Activated naive CD4-positive, alpha-beta T cell treated with anti-CD3 and anti-CD28 coated beads, Interleukin-2, amount 10 ng/mL, durations not matched to agents 7 days and 5 days (primary cell): ENCODE results near the gene TRAPPC6A.

Experiments used
- CTCF ChIA-PET: fragments of 350-600 bp; sonication (Branson Sonifier 250); formaldehyde crosslinking; loops from one replicate; lab custom pipeline; 2021; ENCODE audit warnings: antibody characterized with exemption; lab: Charles Lee
- DNase-seq: peaks from one replicate; pipeline ENCODE4 v3.0.0-alpha.2; 2020
- H3K27ac Mint-ChIP-seq: one replicate; pipeline ENCODE4 v1.8.0; 2021; ENCODE audit warnings: mild to moderate bottlenecking, moderate library complexity, mixed read lengths
- H3K27me3 Mint-ChIP-seq: one replicate; pipeline ENCODE4 v1.8.0; 2021; ENCODE audit warnings: mild to moderate bottlenecking, mixed read lengths
- H3K36me3 Mint-ChIP-seq: one replicate; pipeline ENCODE4 v1.8.0; 2021; ENCODE audit warnings: mixed read lengths
- H3K4me1 Mint-ChIP-seq: one replicate; pipeline ENCODE4 v1.8.0; 2021; ENCODE audit warnings: mixed read lengths
- H3K4me3 Mint-ChIP-seq: one replicate; pipeline ENCODE4 v1.8.0; 2021; ENCODE audit warnings: mild to moderate bottlenecking, moderate library complexity, mixed read lengths
- H3K9me3 Mint-ChIP-seq: one replicate; pipeline ENCODE4 v1.8.0; 2021; ENCODE audit warnings: mixed read lengths

Gene TRAPPC6A

GRCh38 chr19:45178262-45179071 lies 430 bp upstream of the TRAPPC6A start, which contains the start of gene BLOC1S3:
TSS of gene BLOC1S3 (plus strand) at chr19:45178784. CDS start at chr19:45179297, 513 bp downstream.
- Mint-ChIP-seq H3K36me3 (peaks cover 16% of the 10 kb centered on the region), H3K27me3 (no peaks in the 10 kb centered on the region), H3K9me3 (no peaks in the 10 kb centered on the region), H3K4me1 (peaks cover 53% of the 10 kb centered on the region), H3K27ac (peak within 1 kb of the TSS; percentile 90), H3K4me3 (peak within 1 kb of the TSS; percentile 81)
- CTCF ChIA-PET: interaction anchor here (0.6 to 1.6 kb wide), 6 partner anchors 8 to 161 kb away, joined by 3 to 7 read pairs (median 4); partner anchors contain the start of gene PPP1R37
- peak; percentile 100 for DNase-seq

DNA sequence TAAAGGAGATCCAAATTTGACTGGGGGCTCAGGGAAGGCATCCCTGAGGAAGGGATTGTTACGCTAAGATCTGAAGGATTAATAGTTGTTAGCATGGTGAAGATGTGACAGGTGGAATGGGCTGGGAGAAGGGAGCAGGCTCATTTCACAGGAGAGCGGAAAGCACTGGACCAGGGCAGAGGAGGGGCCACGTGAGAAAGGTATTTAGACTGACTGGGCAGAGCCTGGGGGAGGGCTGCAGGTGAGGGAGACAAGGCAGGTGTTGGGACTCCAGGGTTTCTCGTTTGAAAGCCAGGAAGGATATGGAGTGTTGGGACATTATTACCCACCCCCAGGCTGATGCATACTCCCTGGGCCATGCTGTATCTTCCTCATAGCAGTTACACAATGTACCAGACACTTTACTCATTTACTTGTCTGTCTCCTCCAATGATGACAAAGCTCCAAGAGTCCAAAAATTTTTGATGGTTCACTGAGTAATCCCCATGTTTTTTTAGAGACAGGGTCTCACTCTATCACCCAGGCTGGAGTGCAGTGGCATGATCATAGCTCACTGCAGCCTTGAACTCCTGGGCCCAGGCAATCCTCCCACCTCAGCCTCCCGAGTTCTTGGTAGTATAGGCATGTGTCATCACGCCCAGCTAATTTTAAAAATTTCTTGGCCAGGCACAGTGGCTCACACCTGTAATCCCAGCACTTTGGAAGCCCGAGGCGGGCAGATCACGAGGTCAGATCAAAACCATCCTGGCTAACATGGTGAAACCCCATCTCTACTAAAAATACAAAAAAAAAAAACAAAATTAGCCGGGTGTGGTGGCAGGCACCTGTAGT lies 2.3 kb downstream of the TRAPPC6A start:
- no peaks in the 10 kb centered on the region for H3K27me3 Mint-ChIP-seq
- peak overlapping the region; percentile 40 for H3K27ac Mint-ChIP-seq
- H3K36me3 Mint-ChIP-seq: peaks cover 3% of the 10 kb centered on the region
- no peaks in the 10 kb centered on the region for H3K9me3 Mint-ChIP-seq
- no peak for DNase-seq
- peak overlapping the region; percentile 9 for H3K4me3 Mint-ChIP-seq
- CTCF ChIA-PET: no interaction called here
- H3K4me1 Mint-ChIP-seq: peaks cover 65% of the 10 kb centered on the region

- peaks cover 1% of the 10 kb centered on the region for H3K36me3 Mint-ChIP-seq
- no peak for DNase-seq
- CTCF ChIA-PET: no interaction called here
- peaks cover 75% of the 10 kb centered on the region for H3K4me1 Mint-ChIP-seq
- no peak overlapping the region for H3K4me3 Mint-ChIP-seq
- H3K27me3 Mint-ChIP-seq: no peaks in the 10 kb centered on the region
- no peak overlapping the region for H3K27ac Mint-ChIP-seq
- no peaks in the 10 kb centered on the region for H3K9me3 Mint-ChIP-seq
Measured at GRCh38 chr19:45173816-45174215, 4.2 kb downstream of the TRAPPC6A start.

GRCh38 chr19:45172611-45173208 lies 5.3 kb downstream of the TRAPPC6A start:
- DNase-seq: no peak
- H3K36me3 Mint-ChIP-seq: peaks cover 2% of the 10 kb centered on the region
- H3K27me3 Mint-ChIP-seq: no peaks in the 10 kb centered on the region
- CTCF ChIA-PET: interaction anchor here (0.6 kb wide), 1 partner anchor 245 kb away, joined by 3 read pairs; no protein-coding TSS in a partner anchor
- H3K4me1 Mint-ChIP-seq: peaks cover 80% of the 10 kb centered on the region
- H3K9me3 Mint-ChIP-seq: no peaks in the 10 kb centered on the region
- H3K27ac Mint-ChIP-seq: peak overlapping the region; percentile 97
- peak overlapping the region; percentile 58 for H3K4me3 Mint-ChIP-seq

GRCh38 chr19:45172173-45172572 lies 5.9 kb downstream of the TRAPPC6A start:
- DNase-seq: peak; percentile 68
- Mint-ChIP-seq H3K9me3 (no peaks in the 10 kb centered on the region), H3K36me3 (peaks cover 2% of the 10 kb centered on the region), H3K27me3 (no peaks in the 10 kb centered on the region), H3K27ac (peak overlapping the region; percentile 97), H3K4me1 (peaks cover 76% of the 10 kb centered on the region), H3K4me3 (peak overlapping the region; percentile 58)
- CTCF ChIA-PET: interaction anchor here (0.6 kb wide), 1 partner anchor 244 kb away, joined by 3 read pairs; no protein-coding TSS in a partner anchor

- peak; percentile 73 for DNase-seq
- CTCF ChIA-PET: interaction anchor here (2.0 kb wide), 1 partner anchor 8 kb away, joined by 6 read pairs; the partner anchor contains the start of gene BLOC1S3
- peaks cover 3% of the 10 kb centered on the region for H3K27me3 Mint-ChIP-seq
- peak overlapping the region; percentile 70 for H3K4me3 Mint-ChIP-seq
- peak overlapping the region; percentile 97 for H3K27ac Mint-ChIP-seq
- H3K9me3 Mint-ChIP-seq: no peaks in the 10 kb centered on the region
- H3K36me3 Mint-ChIP-seq: peaks cover 6% of the 10 kb centered on the region
- peaks cover 74% of the 10 kb centered on the region for H3K4me1 Mint-ChIP-seq
Measured at GRCh38 chr19:45171211-45171623, 6.8 kb downstream of the TRAPPC6A start.

DNA sequence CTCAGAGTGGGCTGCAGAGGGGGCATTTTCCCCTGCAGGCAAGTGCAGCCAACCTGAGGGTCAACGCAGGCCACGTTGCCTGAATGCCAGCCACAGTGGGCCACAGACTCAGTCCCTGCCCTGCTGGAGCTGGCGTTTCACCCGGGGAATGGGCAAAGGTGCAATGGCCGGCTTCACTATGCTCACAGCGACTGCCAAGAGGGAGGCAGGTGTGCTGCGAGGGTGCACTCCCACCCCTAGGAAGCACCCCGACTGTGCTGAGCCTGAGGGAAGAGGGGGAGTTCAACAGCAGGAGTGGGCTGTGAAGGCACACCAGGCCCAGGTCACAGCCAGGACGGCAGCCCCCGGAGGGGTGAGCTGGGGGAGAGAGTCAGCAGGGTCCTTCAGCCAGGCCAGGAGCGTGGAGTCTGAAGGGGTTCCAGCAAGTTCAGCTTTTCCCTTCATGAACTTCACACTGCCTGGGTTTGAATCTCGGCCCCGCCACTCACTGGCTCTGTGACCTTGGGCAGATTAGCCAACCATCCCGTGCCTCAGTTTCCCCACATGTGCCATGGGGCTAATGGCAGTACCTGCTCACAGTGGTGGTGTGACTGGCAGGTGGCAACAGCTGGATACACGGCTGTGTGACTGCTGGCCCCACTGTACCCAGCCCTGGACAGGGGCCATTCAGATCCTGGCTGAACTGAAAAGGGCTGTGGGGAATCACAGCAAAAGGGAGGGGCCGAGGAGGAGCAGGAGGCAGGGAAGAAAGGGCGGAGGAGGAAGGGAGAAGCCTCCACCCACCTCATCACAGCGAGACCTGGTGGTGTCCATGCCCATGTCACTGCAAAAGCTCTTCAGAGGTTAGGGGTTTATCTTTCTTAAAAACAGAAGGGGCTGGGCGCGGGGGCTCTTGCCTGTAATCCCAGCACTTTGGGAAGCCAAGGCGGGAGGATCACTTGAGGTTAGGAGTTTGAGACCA lies 7.6 kb downstream of the TRAPPC6A start:
- H3K4me1 Mint-ChIP-seq: peaks cover 72% of the 10 kb centered on the region
- peak overlapping the region; percentile 70 for H3K4me3 Mint-ChIP-seq
- DNase-seq: no peak
- H3K9me3 Mint-ChIP-seq: no peaks in the 10 kb centered on the region
- CTCF ChIA-PET: interaction anchor here (1.1 to 2.0 kb wide), 2 partner anchors 8 to 16 kb away, joined by 6 read pairs; partner anchors contain the start of gene BLOC1S3
- H3K27ac Mint-ChIP-seq: peak overlapping the region; percentile 97
- peaks cover 3% of the 10 kb centered on the region for H3K27me3 Mint-ChIP-seq
- H3K36me3 Mint-ChIP-seq: peaks cover 8% of the 10 kb centered on the region

- H3K4me3 Mint-ChIP-seq: no peak overlapping the region
- H3K4me1 Mint-ChIP-seq: peaks cover 75% of the 10 kb centered on the region
- DNase-seq: no peak
Measured at GRCh38 chr19:45169602-45170001, 8.4 kb downstream of the TRAPPC6A start.

DNA sequence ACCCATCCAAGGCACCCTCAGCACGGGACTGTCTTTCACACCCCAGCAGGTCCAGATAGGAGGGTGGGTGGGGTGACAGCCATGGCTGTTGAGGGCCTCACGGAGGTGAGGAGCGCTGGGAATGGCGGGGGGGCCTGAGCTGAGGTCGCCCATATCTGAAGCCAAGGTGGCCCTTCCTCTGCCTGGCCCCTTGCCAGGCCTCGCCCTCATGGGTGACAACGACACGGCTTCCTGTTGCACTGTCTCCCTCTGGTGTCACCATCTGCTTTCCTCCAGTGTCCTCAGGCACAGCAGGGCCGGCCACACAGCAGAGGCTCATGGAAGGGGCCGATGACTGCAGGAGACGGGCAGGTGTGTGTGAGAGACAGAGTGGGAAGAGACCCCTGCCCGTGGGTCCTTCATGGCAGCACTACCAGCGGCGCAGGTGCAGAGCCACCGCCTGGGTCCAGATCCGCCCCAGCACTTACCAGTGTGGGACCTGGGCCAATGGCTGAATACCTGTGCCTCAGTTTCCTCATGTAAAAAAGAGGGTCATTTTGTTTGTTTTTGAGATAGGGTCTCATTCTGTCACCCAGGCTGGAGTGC lies 9.2 kb downstream of the TRAPPC6A start:
- H3K36me3 Mint-ChIP-seq: peaks cover 9% of the 10 kb centered on the region
- H3K4me3 Mint-ChIP-seq: no peak overlapping the region
- H3K27ac Mint-ChIP-seq: no peak overlapping the region
- peaks cover 3% of the 10 kb centered on the region for H3K27me3 Mint-ChIP-seq
- CTCF ChIA-PET: no interaction called here
- H3K9me3 Mint-ChIP-seq: no peaks in the 10 kb centered on the region
- H3K4me1 Mint-ChIP-seq: peaks cover 75% of the 10 kb centered on the region
- no peak for DNase-seq

More at GRCh38 chr19:45169602-45170001, 8.4 kb downstream of the TRAPPC6A start:
- H3K9me3 Mint-ChIP-seq: no peaks in the 10 kb centered on the region
- H3K27ac Mint-ChIP-seq: peak overlapping the region; percentile 68
- CTCF ChIA-PET: interaction anchor here (1.1 to 2.0 kb wide), 2 partner anchors 9 to 17 kb away, joined by 6 read pairs; partner anchors contain the start of gene BLOC1S3
- peaks cover 3% of the 10 kb centered on the region for H3K27me3 Mint-ChIP-seq
- peaks cover 9% of the 10 kb centered on the region for H3K36me3 Mint-ChIP-seq

GRCh38 chr19:45166723-45167252 lies 11.2 kb downstream of the TRAPPC6A start:
- Mint-ChIP-seq H3K9me3 (no peaks in the 10 kb centered on the region), H3K36me3 (peaks cover 9% of the 10 kb centered on the region), H3K27ac (peak overlapping the region; percentile 29), H3K4me3 (no peak overlapping the region), H3K4me1 (peaks cover 63% of the 10 kb centered on the region), H3K27me3 (peaks cover 9% of the 10 kb centered on the region)
- no peak for DNase-seq
- CTCF ChIA-PET: interaction anchor here (1.0 kb wide), 1 partner anchor 24 kb away, joined by 3 read pairs; no protein-coding TSS in a partner anchor

GRCh38 chr19:45164577-45165335 lies 13.3 kb downstream of the TRAPPC6A start:
- DNase-seq: peak; percentile 75
- H3K4me1 Mint-ChIP-seq: peaks cover 43% of the 10 kb centered on the region
- CTCF ChIA-PET: interaction anchor here (1.6 kb wide), 1 partner anchor 22 kb away, joined by 8 read pairs; no protein-coding TSS in a partner anchor
- H3K36me3 Mint-ChIP-seq: peaks cover 9% of the 10 kb centered on the region
- peaks cover 26% of the 10 kb centered on the region for H3K27me3 Mint-ChIP-seq
- no peak overlapping the region for H3K4me3 Mint-ChIP-seq
- peak overlapping the region; percentile 42 for H3K27ac Mint-ChIP-seq
- no peaks in the 10 kb centered on the region for H3K9me3 Mint-ChIP-seq
